Spleen (tissue), 11 donors: ENCODE results near the gene KANSL3. TPM values are rescaled to one million over a fixed set of nuclear protein-coding genes. Genes with fewer than 3 reads are reported as not detected.
A peak's percentile ranks its signal among the peaks of the same experiment; 100 is the strongest.

Source experiments
- DNase-seq: peaks from one replicate; pipeline ENCODE4 v3.0.0-alpha.2; 2020
- H3K27ac ChIP-seq, 8 donors: fragments of 200-600 bp; sonication (generic) in 7 of 8; 1 replicate in 4 of 8; 2 replicates in 4 of 8; pipeline versions ENCODE4 v1.5.0 to v1.8.0; 2016 to 2021; ENCODE audit warnings: inconsistent platforms in 4 of 8, mild to moderate bottlenecking in 4 of 8, moderate library complexity in 1 of 8
- H3K27me3 ChIP-seq, 7 donors: fragments of 200-600 bp; sonication (generic) in 6 of 7; replicated peaks in 1 of 7; 1 replicate in 4 of 7; 2 replicates in 3 of 7; pipeline versions ENCODE4 v1.5.0 to v1.8.0; 2016 to 2021; ENCODE audit warnings: inconsistent platforms in 3 of 7, mild to moderate bottlenecking in 1 of 7
- H3K36me3 ChIP-seq, 6 donors: fragments of 200-600 bp; sonication (generic) in 5 of 6; 1 replicate in 4 of 6; 2 replicates in 2 of 6; pipeline versions ENCODE4 v1.5.0 to v1.8.0; 2016 to 2021; ENCODE audit warnings: inconsistent platforms in 2 of 6
- H3K4me1 ChIP-seq, 6 donors: fragments of 200-600 bp; sonication (generic) in 5 of 6; 1 replicate in 3 of 6; 2 replicates in 3 of 6; pipeline versions ENCODE4 v1.5.0 to v1.8.0; 2016 to 2021; ENCODE audit warnings: inconsistent platforms in 3 of 6
- H3K4me3 ChIP-seq, 8 donors: fragments of 200-600 bp; sonication (generic) in 7 of 8; 1 replicate in 4 of 8; 2 replicates in 4 of 8; pipeline versions ENCODE4 v1.5.0 to v1.8.0; 2016 to 2021; ENCODE audit warnings: inconsistent platforms in 4 of 8, mild to moderate bottlenecking in 4 of 8, moderate library complexity in 2 of 8
- H3K9me3 ChIP-seq, 8 donors: fragments of 200-600 bp; sonication (generic) in 7 of 8; 1 replicate in 4 of 8; 2 replicates in 4 of 8; pipeline versions ENCODE4 v1.5.0 to v1.8.0; 2016 to 2021; ENCODE audit warnings: inconsistent platforms in 4 of 8
- CTCF ChIP-seq, 11 experiments: fragments of 200-600 bp in 7 of 11; fragments of 450-650 bp in 4 of 11; sonication (generic) in 4 of 11; IDR thresholded peaks in 8 of 11; conservative IDR thresholded peaks in 3 of 11; 1 replicate in 7 of 11; 2 replicates in 4 of 11; pipeline versions ENCODE4 v1.4.0 to v1.8.0; 2016 to 2021; ENCODE audit warnings: antibody characterized with exemption in 11 of 11, inconsistent platforms in 4 of 11, mild to moderate bottlenecking in 1 of 11
- POLR2A ChIP-seq, 3 donors: fragments of 450-650 bp; IDR thresholded peaks; one replicate each; pipeline ENCODE4 v1.5.1; 2017; ENCODE audit warnings: antibody characterized with exemption in 3 of 3, mild to moderate bottlenecking in 1 of 3
- POLR2AphosphoS5 ChIP-seq, 3 donors: sonication (generic); formaldehyde crosslinking; IDR thresholded peaks; one replicate each; pipeline ENCODE4 v1.5.1; 2017; ENCODE audit warnings: antibody characterized with exemption in 3 of 3
- WGBS, 5 donors: extraction: QIAGEN DNeasy Blood & Tissue Kit in 3 of 5; methylation state at CpG; one replicate each; pipeline versions ENCODE4 v1.1.5 to v1.1.7; 2013 to 2018; 5-methylcytosine and 5-hydroxymethylcytosine counted together
- intact Hi-C: fragments of 100-400 bp; cut with DNase I; formaldehyde crosslinking; loops from one replicate; pipeline ENCODE4 v1.15.0; 2023; ENCODE audit warnings: low total_unique reads
- polyA plus RNA-seq, 3 donors: library from polyadenylated mRNA; stranded (reverse); fragments of 200-250 nt; gene quantifications; one replicate each; pipeline ENCODE4 v1.2.1, GENCODE V29; 2013
- total RNA-seq, 7 donors: library from RNA; depleted of rRNA in 3 of 7; stranded (reverse); fragments of >200 nt in 3 of 7; fragmentation: NEBNext Ultra II Directional in 4 of 7; extraction: Animal tissue kit (Norgen Biotek cat#: 25700) in 4 of 7; gene quantifications; one replicate each; pipeline versions ENCODE4 v1.1.0 to v1.2.1, GENCODE V29; 2016 to 2021
- donor health status: healthy with polysubstance abuse.
- donor health status: DM: no; HTN: no; CAD: no; lungs with moderate emphysema.
- donor health status: DM: no; HTN: no; CAD: no.
- donor health status: Bipolar disorder and iron deficiency.
- donor health status: healthy.
- donor health status: DM: no; HTN: no; CAD: no.
- donor health status: DM: yes; HTN: yes; CAD: no.

The KANSL3 gene
- total and polyA plus RNA-seq, 10 donors = 10.3 to 59.6 (median 48.6) TPM

- H3K36me3 ChIP-seq = peaks cover 0 to 76% (median 33%) of the 10 kb centered on the region in 6 donors
- TF ChIP-seq POLR2A (IDR thresholded peaks at IDR 0.05) = no peak
- no peak for TF ChIP-seq POLR2AphosphoS5 (IDR thresholded peaks at IDR 0.05)
- TF ChIP-seq CTCF (IDR thresholded peaks at IDR 0.05 in 8 of 11, conservative IDR thresholded peaks at IDR 0.05 in 3 of 11) = no peak
- H3K27me3 ChIP-seq = no peaks in the 10 kb centered on the region
- H3K9me3 ChIP-seq = no peaks in the 10 kb centered on the region
- 64 to 86% (median 67%) methylated on average over 3 of the region's 3 CpGs for WGBS, 5 donors
- H3K4me1 ChIP-seq = peaks cover 0 to 66% (median 28%) of the 10 kb centered on the region in 6 donors
- H3K27ac ChIP-seq = peak overlapping the region in 2 of 8 donors; percentile 12 to 32
- DNase-seq = no peak
- intact Hi-C loops = no loop called here
- no peak overlapping the region for H3K4me3 ChIP-seq
Observed at GRCh38 chr2:96623116-96623515, 15.0 kb downstream of the KANSL3 start.

GRCh38 chr2:96622544-96622943 is 15.6 kb downstream of the KANSL3 start:
- Histone ChIP-seq H3K27ac (peak overlapping the region in 2 of 8 donors; percentile 12 to 32), H3K36me3 (peaks cover 0 to 76% (median 29%) of the 10 kb centered on the region in 6 donors), H3K27me3 (no peaks in the 10 kb centered on the region), H3K4me1 (peaks cover 0 to 66% (median 30%) of the 10 kb centered on the region in 6 donors), H3K4me3 (no peak overlapping the region), H3K9me3 (no peaks in the 10 kb centered on the region)
- intact Hi-C loops = no loop called here
- TF ChIP-seq CTCF (IDR thresholded peaks at IDR 0.05 in 8 of 11, conservative IDR thresholded peaks at IDR 0.05 in 3 of 11) (no peak), POLR2AphosphoS5 (IDR thresholded peaks at IDR 0.05) (no peak), POLR2A (IDR thresholded peaks at IDR 0.05) (no peak)
- DNase-seq = no peak
- WGBS, 5 donors = 92 to 100% (median 96%) methylated on average over 3 of the region's 3 CpGs

- intact Hi-C loops = no loop called here
- H3K36me3 ChIP-seq = peaks cover 0 to 81% (median 32%) of the 10 kb centered on the region in 6 donors
Observed at GRCh38 chr2:96618596-96619283, 19.4 kb downstream of the KANSL3 start.

More at GRCh38 chr2:96618596-96619283, 19.4 kb downstream of the KANSL3 start:
- H3K9me3 ChIP-seq = no peaks in the 10 kb centered on the region
- no peak overlapping the region for H3K4me3 ChIP-seq
- no peak for TF ChIP-seq POLR2A (IDR thresholded peaks at IDR 0.05)
- no peak for TF ChIP-seq POLR2AphosphoS5 (IDR thresholded peaks at IDR 0.05)
- TF ChIP-seq CTCF (IDR thresholded peaks at IDR 0.05 in 8 of 11, conservative IDR thresholded peaks at IDR 0.05 in 3 of 11) = no peak
- no peaks in the 10 kb centered on the region for H3K27me3 ChIP-seq
- WGBS, 5 donors = 62 to 86% (median 78%) methylated on average over 8 of the region's 8 CpGs
- peak overlapping the region in 2 of 8 donors; percentile 80 to 84 for H3K27ac ChIP-seq
- peaks cover 0 to 53% (median 25%) of the 10 kb centered on the region in 6 donors for H3K4me1 ChIP-seq
- DNase-seq = no peak
